ENCODE data around the gene SF3B1.
"Not testable (repeated sequence)": the region's sequence is repeated elsewhere in the genome, so short reads cannot be mapped to it uniquely, and the experiment has no call there.

Gene SF3B1, protein sequence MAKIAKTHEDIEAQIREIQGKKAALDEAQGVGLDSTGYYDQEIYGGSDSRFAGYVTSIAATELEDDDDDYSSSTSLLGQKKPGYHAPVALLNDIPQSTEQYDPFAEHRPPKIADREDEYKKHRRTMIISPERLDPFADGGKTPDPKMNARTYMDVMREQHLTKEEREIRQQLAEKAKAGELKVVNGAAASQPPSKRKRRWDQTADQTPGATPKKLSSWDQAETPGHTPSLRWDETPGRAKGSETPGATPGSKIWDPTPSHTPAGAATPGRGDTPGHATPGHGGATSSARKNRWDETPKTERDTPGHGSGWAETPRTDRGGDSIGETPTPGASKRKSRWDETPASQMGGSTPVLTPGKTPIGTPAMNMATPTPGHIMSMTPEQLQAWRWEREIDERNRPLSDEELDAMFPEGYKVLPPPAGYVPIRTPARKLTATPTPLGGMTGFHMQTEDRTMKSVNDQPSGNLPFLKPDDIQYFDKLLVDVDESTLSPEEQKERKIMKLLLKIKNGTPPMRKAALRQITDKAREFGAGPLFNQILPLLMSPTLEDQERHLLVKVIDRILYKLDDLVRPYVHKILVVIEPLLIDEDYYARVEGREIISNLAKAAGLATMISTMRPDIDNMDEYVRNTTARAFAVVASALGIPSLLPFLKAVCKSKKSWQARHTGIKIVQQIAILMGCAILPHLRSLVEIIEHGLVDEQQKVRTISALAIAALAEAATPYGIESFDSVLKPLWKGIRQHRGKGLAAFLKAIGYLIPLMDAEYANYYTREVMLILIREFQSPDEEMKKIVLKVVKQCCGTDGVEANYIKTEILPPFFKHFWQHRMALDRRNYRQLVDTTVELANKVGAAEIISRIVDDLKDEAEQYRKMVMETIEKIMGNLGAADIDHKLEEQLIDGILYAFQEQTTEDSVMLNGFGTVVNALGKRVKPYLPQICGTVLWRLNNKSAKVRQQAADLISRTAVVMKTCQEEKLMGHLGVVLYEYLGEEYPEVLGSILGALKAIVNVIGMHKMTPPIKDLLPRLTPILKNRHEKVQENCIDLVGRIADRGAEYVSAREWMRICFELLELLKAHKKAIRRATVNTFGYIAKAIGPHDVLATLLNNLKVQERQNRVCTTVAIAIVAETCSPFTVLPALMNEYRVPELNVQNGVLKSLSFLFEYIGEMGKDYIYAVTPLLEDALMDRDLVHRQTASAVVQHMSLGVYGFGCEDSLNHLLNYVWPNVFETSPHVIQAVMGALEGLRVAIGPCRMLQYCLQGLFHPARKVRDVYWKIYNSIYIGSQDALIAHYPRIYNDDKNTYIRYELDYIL

DNA sequence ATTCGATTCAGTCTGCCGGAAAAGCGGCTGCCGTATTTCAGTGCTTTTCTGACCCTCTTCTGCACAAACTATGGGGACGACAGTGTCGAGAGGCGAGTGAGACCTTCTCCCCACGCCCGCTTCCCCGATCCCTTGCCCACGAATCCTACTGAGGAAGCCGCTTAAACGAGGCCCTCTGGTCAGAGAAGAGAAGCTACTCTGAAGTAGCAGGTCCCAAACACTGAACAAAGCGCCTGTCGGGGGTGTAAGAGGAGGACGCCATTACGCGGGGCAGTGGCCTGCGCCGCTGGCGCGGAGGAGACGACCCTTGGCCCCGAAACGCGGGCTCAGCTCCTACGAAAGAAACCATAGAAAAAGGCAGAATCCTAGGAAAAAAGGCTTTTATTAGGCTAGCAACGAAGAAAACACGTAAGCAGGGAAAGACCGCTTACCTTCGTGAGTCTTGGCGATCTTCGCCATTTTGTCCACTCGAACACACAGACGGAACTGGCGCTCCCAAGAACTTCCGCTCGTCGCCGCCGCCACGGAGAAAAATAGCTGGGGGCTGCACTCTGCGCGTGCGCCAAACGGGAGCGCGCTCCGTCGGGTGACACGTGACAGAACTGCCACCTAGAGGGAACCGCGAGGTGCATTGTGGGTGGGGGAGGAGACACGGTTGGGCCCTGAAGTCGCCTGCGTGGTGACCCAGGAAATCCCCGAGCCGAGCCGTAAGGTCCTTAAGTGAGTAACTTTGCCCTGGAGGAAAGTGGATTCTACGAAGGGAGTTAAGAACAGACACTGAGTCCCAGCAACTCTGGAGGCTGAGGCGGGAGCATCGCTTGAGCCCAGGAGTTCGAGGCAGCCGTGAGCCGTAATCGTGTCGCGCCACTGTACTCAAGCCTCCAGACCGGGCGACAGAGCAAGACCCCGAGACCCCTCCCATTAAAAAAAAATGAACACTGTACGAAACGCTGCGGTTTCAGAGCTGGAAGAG lies at the start of gene SF3B1:
Gene SF3B1 (minus strand): TSS at position 488 of the 973 bp plus-strand sequence. CDS start 29 bp downstream, at position 459.
- peak; percentile 92 to 98 (median 98) for DNase-seq (ENCODE audit: low read depth in 3 of 3)

DNA sequence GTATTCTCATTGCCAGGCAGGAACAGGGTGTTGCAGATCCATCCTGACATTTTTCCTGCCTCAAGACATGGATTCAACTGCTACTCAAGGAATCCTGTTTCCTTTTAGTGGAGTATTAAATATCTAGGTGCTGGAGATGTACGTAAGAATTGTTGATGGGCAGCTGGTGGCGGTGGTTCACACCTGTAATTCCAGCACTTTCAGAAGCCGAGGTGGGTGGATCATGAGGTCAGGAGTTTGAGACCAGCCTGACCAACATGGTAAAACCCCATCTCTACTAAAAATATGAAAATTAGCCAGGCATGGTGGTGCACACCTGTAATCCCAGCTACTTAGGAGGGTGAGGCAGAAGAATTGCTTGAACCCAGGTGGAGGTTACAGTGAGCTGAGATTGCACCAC lies 49.4 kb upstream of the SF3B1 start:
- not testable (repeated sequence) for DNase-seq (ENCODE audit: low read depth in 3 of 3)

DNA sequence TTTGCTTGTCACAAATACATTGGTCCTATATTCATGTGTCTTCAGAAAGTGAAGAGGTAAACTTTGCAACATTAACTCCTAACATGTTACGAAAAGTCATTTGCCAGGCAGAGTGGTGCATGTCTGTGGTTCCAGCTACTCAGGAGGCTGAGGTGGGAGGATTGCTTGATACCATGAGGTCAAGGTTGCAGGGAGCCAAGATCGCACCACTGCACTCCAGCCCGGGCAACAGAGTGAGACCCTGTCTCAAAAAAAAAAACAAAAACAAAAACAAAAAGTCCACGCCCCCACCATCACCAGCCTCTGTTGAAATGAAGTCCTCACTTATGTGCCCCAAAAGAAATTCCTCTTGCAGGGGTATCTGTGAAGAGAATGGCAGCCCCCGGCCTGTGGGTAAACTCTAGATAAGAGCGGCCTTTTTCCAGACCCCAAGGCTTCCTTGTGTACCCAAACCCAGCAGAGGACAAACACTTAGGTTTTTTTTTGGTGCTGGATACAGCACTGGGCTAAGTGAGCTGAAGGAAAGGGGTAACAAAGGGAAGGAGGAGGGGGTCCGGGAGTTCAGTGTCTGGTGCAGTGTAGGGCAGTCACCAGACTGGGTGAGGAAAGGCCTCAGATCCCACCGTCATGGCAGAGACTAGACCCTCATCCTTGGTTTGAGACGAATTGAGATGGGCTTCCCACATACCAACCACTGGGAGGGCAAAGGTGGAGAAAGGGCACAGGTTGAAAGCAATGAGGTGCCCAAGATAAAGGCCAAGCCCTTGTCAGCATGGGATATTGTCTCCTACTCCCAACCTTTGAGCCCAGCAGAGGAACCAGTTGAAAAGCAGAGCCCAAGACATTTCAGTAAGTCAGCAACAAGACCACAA lies 45.6 kb upstream of the SF3B1 start:
- no peak for DNase-seq (ENCODE audit: low read depth in 3 of 3)

DNA sequence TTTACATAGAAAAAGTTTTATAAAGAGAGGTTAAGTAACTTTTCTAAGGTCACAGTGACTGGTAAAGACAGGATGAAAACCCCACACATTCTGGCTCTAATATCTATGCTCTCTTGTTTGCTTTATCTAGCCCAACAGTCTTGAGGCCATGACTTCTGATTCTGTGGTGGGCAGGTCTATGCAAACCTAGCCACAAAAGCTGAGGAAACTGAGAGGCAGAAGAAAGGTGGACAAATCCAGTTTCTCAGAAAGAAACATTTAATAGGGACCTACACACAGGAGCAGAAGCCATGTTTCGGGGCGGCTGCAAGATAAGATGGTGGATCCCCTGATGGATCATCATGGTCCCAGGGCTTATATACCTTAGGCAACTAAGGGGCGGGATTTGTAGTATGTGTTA lies 43.0 kb upstream of the SF3B1 start:
- DNase-seq (ENCODE audit: low read depth in 3 of 3), result no peak

DNA sequence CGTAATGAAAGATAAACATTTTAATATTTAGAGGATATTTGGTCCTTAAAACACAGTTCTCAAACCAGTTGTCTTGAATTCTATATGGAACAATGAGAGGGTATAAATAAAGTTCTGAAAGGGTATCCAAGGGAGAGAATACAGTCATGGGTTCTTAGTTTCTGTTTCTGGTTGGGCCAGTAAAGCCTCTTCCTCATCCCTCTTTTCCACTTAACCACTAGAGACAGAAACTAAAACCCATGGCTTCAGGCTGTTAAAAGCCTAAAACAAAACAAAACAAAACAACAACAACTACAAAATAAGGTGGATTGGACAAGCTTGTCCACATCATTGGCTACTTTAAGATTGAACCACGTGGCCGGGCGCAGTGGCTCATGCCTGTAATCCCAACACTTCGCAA lies 37.3 kb upstream of the SF3B1 start:
- DNase-seq (ENCODE audit: low read depth in 3 of 3), result no peak

DNA sequence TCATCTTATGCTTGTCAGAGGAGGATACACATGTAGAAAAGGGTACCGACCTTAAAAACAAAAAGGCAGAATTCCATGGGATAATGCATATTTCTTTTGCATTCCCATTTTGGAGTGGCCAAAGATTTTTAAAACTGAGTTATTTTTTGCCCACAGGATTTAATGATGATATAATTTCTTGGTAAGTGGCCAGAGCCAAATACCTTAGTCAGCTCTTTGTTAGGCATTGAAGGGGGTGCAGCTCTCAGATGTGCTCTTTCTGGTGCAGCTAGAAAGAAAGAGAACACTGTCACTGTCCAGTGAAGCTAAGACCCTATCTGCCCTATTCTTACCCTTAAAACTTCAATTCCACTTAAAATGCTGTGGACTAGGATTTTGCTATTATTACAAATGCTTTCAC lies 29.3 kb upstream of the SF3B1 start:
- DNase-seq (ENCODE audit: low read depth in 3 of 3), result no peak

DNA sequence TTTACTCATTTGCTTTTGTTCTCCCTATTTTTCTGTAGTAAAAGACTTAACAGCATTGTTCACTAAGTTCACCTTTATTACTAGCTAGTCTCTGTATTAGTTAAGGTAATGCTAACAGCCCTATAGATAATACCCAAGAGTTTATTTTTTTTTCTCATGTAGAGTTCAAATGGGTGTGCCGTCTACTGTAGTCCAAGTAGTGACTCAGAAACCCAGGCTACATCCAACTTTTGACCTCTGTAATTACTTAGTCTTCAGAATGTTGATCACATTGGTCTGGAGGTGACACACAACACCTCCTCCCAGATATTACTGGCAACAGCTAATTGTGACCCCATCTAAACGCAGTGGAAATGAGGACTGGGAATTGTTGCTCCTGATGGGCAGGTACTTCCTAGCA lies 26.2 kb upstream of the SF3B1 start:
- DNase-seq (ENCODE audit: low read depth in 3 of 3), result no peak

DNA sequence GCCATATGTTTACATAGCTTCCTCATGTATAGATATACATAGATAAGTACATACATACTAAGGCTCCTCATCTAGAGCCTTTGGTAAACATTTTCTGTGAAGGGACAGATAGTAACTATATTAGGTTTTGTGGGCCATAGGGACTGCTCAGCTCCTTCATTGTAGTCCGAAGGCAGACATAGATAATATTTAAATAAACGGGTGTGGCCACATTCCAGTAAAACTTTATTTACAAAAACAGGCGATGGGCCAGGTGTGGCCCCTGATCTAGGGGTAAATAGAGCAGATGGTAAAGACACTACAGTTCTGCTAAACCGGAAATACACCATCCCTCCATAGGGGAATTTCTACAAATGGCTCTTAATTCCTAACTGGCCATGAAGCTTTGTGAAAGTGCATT lies 25.8 kb upstream of the SF3B1 start:
- no peak for DNase-seq (ENCODE audit: low read depth in 3 of 3)

DNA sequence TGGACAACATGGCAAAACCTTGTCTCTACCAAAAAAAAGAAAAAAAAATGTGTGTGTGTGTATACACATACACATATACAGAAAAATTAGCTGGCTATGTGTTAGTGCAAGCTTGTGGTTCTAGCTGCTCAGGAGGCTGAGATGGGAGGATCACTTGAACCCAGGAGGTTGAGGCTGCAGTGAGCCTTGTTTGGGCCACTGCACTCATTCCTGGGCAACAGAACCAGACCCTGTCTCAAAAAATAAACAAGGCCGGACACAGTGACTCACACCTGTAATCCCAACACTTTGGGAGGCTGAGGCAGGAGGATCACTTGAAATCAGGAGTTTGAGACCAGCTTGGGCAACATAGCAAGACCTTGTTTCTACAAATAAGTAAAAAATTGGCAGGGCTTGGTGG lies 20.6 kb upstream of the SF3B1 start:
- DNase-seq (ENCODE audit: low read depth in 3 of 3), result no peak

DNA sequence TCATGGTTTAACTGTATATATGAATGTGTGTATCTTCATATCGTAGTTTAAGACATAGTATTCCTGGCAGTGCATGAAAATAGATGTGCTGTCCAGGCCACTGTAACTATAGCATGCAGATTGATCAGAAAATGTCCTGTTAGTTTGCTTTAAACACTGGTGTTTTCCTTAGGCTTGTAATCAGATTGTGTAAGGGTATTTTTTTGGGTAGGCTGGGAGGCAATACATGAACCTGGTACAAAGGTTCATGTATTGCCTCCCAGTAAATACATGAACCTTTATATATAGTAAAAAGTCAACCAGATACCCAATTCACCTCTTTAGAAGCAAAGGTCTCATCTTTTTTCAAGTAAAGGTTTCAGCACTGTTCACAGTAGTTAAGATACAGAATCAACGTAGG lies 20.1 kb upstream of the SF3B1 start:
- no peak for DNase-seq (ENCODE audit: low read depth in 3 of 3)

DNA sequence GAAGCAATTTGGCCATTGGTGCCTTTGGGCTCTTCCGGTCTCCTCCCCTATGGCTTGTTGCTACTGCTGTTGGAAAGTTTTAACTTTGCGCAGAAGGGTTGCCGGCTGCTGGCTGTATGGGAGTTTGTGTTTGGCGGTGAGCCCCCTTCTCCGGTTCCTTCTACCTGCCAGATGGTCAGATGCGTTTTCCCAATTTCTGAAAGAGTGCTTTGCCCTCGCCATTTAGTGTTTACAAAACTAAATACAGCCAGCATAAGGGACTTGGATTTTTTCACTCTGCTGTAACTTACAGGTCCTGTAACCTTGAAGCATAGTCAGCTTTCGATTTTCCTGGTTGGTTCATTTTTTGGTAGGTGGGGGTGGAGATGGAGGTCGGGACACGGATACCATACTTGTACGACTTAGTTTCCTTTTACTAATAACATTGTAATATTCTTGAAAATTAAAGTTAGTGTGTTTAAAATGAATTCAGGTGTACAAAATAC lies 19.1 kb upstream of the SF3B1 start:
- DNase-seq (ENCODE audit: low read depth in 3 of 3), result no peak

DNA sequence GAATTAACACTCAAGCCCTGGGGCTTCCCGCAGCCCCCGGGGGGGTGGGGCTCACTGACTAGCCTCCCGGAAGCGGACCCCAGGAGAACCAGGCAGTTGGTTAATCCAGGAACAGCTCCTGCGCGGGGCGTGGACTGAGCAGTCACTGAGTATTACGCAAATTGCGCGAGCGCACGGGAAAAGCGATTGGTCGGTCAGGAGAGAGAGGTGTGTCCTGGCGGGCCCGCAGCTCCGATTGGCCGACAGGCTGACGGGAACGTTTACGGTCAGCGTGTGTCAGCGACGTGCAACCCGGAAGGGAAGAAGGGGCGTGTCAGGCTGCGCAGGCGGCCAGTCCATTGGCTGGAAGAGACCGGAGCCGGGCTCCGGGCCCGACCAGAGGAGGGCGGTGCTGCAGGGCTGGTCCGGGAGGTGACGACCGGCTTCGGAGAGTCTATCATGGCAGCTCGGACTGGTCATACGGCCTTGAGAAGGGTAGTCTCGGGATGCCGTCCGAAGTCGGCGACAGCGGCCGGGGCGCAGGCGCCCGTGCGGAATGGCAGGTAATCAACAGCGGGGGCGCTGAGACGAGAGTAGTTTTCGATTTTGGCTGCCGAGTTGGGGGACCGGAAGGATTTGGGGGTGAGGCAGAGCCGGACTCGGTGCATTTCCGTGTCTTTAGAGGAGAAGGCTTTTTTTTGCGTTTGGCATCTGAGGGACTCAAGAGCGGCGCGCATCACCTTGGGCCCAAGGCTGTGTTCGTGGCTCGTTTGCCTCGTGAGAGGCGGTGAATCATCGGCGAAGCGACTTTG lies 18.5 kb upstream of the SF3B1 start, which contains the start of gene COQ10B:
Gene COQ10B (plus strand): TSS at position 430 of the 791 bp plus-strand sequence. CDS start 9 bp downstream, at position 439.
- peak; percentile 89 to 97 (median 96) for DNase-seq (ENCODE audit: low read depth in 3 of 3)

DNA sequence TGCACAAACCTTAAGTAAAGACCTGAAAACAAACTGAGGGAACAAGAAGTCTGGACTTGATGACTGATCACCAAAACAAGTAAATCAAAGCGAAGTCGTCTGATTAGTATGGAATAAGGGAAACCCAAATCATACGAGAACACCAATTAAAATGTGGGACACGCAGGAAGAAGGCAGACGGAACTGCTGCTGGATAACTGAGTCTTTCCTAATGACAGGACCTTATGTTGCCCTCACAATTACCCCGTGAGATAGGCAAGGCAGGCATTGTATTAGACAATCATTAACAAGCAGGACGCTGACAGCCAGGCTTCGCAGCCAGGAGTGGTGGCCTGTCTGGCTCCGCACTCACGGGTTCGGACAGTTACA lies 17.9 kb upstream of the SF3B1 start:
- no peak for DNase-seq (ENCODE audit: low read depth in 3 of 3)

DNA sequence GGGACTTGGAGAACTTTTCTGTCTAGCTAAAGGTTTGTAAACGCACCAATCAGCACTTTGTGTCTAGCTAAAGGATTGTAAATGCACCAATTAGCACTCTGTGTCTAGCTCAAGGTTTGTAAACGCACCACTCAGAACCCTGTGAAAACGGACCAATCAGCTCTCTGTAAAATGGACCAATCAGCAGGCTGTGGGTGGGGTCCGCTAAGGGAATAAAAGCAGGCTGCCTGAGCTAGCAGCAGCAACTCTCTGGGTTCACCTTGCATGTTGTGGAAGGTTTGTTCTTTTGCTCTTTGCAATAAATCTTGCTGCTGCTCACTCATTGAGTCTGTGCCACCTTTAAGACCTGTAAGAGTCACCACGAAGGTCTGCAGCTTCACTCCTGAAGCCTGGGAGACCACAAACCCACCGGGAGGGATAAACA lies 16.1 kb upstream of the SF3B1 start:
- not testable (repeated sequence) for DNase-seq (ENCODE audit: low read depth in 3 of 3)

DNA sequence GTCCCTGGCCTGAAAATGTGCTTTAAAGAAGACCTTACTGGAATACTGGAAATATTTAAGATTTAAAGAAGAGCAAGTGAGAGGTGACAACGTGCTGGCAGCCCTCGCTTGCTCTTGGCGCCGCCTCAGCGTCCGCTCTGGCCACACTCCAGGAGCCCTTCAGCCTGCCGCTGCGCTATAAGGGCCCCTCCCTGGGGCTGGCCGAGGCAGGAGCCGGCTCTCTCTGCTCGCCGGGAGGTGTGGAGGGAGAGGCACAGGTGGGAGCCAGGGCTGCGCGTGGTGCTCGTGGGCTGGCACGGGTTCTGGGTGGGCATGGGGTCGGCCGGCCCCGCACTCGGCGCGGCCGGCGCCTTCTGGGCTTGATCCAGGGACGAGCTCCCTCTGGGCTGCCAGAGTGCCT lies 15.6 kb upstream of the SF3B1 start:
- DNase-seq (ENCODE audit: low read depth in 3 of 3), result no peak

DNA sequence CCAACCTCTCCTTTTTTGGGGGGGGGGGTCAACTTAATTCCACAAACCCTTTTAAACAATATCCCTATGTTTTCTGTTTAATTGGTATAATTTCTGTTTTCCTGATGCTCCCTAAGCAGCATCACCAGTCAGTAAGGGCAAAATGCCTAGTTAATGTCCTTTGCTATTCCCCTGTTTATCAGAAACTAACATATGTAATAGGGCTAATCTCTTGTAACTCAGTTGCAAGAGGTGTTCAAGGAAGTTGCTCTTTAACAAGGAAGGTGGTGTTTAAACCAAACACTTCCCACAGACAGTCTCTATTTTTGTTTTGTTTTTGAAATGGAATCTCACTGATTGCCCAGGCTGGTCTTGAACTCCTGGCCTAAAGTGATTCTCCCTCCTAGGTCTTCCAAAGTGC lies 12.0 kb upstream of the SF3B1 start:
- DNase-seq (ENCODE audit: low read depth in 3 of 3), result no peak

DNA sequence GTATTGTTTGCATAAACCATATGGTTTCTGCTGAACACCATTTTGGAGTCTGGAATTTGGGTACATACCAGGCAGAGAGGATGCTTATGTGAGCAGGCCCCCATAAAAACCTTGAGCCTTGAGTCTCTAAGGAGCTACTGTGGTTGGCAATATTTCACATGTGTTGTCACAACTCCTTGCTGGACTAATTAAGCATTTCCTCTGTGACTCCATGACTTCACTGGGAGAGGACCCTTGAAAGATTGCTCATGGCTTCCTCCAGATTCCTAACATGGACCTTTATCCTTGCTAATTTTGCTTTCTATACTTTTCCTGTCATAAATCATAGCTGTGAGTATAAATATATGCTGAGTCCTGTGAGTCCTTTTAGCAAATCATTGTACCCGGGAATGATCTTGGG lies 10.9 kb upstream of the SF3B1 start:
- DNase-seq (ENCODE audit: low read depth in 3 of 3), result no peak

DNA sequence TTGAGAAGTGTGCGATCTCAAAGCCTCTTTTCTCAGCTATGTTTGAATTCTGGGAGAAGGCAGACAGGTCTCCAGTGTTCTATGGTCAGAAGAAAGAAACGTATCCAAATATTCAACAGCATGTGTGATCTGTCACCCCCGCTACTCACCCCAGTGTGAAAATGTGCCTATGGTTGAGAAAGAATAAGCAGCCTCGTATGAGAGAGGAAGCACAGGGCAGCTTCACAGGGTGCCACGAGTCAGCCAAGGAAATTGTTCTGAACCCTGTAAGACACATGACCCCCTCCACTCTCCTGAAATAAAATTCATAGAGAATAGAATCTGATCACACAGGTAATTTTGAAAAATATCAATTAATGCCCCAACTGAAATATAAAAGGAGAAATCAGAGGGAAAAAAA lies 8.0 kb upstream of the SF3B1 start:
- no peak for DNase-seq (ENCODE audit: low read depth in 3 of 3)

DNA sequence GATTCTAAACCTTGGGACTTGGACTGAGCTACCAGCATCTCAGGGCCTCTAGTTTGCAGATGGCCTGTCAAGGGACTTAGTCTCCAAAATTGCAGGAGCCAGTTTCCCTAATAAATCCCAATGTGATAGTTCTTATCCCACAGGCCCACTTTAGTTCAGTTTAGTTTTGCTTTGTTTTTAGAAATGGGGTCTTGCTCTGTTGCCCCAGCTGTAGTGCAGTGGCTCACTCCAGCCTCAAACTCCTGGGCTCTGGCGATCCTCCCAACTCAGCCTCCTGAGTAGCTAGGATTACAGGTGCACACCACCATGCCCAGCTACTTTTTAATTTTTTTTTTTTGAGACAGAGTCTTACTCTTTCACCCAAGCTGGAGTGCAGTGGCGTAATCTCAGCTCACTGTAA lies 2.6 kb upstream of the SF3B1 start:
- DNase-seq (ENCODE audit: low read depth in 3 of 3), result no peak

Data from stimulated activated CD4-positive, alpha-beta T cell treated with anti-CD3 and anti-CD28 coated beads, TNF-alpha, amount 100 ng/mL, for 4 hours (primary cell).